ENCODE data around the gene THOC6. TPM values are rescaled to one million over a fixed set of nuclear protein-coding genes. Genes with fewer than 3 reads are reported as not detected.

The THOC6 gene
- total RNA-seq, 1 donor from 2014 or later, result 22.6 TPM

DNA sequence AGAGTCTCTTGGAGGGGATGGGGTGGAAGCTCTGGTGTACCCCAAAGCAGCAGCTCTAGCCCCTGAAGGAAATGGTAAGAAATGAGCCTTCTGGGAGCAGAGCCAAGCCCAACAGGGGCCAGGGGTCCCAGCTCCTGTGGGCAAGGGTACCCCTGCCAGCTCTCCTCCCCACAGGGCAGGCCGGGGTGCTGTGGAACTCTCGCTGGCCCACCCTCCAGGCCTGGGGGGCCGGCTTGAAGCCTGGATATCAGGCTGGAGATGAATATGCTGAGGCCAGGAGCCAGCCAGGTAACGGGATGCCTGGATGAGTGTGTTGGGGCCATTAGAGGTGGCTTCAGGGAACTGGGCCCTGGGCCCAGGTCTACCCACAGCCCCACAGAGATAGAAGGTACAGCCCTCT lies 23.3 kb upstream of the THOC6 start:
- Histone ChIP-seq H3K36me3 (no peaks in the 10 kb centered on the region), H3K9me3 (no peaks in the 10 kb centered on the region), H3K4me3 (no peak overlapping the region), H3K4me1 (peaks cover 5% of the 10 kb centered on the region), H3K27ac (no peak overlapping the region), H3K27me3 (no peaks in the 10 kb centered on the region)
- intact Hi-C loops (cut with DNase I), result no loop called here
- DNase-seq (ENCODE audit: extremely low spot score in 2 of 2), result no peak
- TF ChIP-seq POLR2A (IDR thresholded peaks at IDR 0.05), result no peak
- no peak for TF ChIP-seq POLR2AphosphoS5 (IDR thresholded peaks at IDR 0.05; ENCODE audit: insufficient read depth in 1 of 2, low read depth in 1 of 2)
- TF ChIP-seq, protein P1, sequence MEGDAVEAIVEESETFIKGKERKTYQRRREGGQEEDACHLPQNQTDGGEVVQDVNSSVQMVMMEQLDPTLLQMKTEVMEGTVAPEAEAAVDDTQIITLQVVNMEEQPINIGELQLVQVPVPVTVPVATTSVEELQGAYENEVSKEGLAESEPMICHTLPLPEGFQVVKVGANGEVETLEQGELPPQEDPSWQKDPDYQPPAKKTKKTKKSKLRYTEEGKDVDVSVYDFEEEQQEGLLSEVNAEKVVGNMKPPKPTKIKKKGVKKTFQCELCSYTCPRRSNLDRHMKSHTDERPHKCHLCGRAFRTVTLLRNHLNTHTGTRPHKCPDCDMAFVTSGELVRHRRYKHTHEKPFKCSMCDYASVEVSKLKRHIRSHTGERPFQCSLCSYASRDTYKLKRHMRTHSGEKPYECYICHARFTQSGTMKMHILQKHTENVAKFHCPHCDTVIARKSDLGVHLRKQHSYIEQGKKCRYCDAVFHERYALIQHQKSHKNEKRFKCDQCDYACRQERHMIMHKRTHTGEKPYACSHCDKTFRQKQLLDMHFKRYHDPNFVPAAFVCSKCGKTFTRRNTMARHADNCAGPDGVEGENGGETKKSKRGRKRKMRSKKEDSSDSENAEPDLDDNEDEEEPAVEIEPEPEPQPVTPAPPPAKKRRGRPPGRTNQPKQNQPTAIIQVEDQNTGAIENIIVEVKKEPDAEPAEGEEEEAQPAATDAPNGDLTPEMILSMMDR (IDR thresholded peaks at IDR 0.05), result no peak

- intact Hi-C loops (cut with DNase I), result no loop called here
- TF ChIP-seq POLR2AphosphoS5 (IDR thresholded peaks at IDR 0.05; ENCODE audit: insufficient read depth in 1 of 2, low read depth in 1 of 2), result no peak
- TF ChIP-seq, protein P1 (IDR thresholded peaks at IDR 0.05), result no peak
- no peak for TF ChIP-seq POLR2A (IDR thresholded peaks at IDR 0.05)
- Histone ChIP-seq H3K9me3 (no peaks in the 10 kb centered on the region), H3K4me1 (peaks cover 5% of the 10 kb centered on the region), H3K27ac (no peak overlapping the region), H3K36me3 (no peaks in the 10 kb centered on the region), H3K4me3 (no peak overlapping the region), H3K27me3 (no peaks in the 10 kb centered on the region)
- DNase-seq (ENCODE audit: extremely low spot score in 2 of 2), result no peak
Measured at GRCh38 chr16:3001316-3001715, 22.5 kb upstream of the THOC6 start.

DNA sequence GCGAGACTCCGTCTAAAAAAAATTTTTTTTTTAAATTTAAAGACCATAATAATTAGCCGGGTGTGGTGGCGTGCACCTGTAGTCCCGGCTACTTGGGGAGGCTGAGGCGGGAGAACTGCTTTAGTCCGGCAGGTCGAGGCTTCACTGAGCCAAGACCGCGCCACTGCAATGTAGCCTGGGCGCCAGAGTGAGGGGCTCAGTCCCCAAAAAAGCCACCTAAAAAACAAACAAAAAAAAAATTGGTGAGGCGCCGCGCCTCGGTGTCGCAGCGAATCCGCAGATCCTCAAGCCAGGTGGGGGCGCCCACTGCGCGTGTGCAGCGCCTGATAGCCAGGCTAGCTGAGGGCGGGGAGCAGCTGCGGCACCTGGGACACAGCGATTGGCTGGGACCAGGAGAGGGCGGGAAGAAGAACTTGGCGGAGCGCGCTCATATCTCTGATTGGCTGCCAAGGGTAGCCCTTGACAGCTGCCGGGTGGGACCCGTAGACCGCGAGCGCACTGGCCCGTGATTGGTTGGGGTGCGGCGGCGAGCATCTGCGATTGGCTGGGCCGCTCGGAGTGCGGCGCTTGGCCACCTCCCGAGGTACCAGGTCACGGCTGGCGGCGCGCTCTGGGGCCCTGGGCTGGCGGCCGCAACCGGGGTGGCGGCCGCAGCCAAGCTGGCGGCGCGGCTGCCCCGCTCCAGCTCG lies 20.1 kb upstream of the THOC6 start:
- H3K4me1 ChIP-seq, result peaks cover 8% of the 10 kb centered on the region
- no peak overlapping the region for H3K27ac ChIP-seq
- H3K27me3 ChIP-seq, result no peaks in the 10 kb centered on the region
- TF ChIP-seq, protein P1 (IDR thresholded peaks at IDR 0.05), result peak; percentile 17 to 68 (median 62)
- TF ChIP-seq POLR2A (IDR thresholded peaks at IDR 0.05) (no peak), POLR2AphosphoS5 (IDR thresholded peaks at IDR 0.05; ENCODE audit: insufficient read depth in 1 of 2, low read depth in 1 of 2) (peak; percentile 53 to 74)
- DNase-seq (ENCODE audit: extremely low spot score in 2 of 2), result peak in 1 of 2 donors; percentile 95
- peak overlapping the region in 1 of 2 donors; percentile 34 for H3K4me3 ChIP-seq
- no peaks in the 10 kb centered on the region for H3K36me3 ChIP-seq
- H3K9me3 ChIP-seq, result no peaks in the 10 kb centered on the region
- intact Hi-C loops (cut with DNase I), result no loop called here

DNA sequence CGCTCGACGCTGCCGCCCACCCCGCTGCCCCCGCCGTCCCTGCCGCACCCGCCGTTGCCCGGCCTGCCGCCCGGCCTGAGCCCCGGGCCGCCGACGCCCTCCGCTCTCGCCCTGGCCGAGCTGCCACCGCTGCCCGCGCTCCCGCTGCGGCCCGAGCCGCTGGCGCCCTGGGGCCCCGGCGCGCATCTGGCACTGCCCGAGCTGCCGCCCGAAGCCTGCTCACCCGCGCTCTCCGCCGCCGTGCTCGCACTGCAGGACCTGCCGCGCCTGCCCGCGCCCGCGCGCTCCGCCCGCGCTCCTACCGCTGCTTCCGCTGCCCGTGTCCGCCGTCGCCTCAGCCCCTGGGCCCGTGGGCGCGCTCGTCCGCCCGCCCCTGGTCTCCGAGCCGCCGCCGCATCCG lies 19.5 kb upstream of the THOC6 start:
- H3K27me3 ChIP-seq, result no peaks in the 10 kb centered on the region
- no peaks in the 10 kb centered on the region for H3K36me3 ChIP-seq
- peak overlapping the region in 1 of 2 donors; percentile 34 for H3K4me3 ChIP-seq
- peaks cover 8% of the 10 kb centered on the region for H3K4me1 ChIP-seq
- DNase-seq (ENCODE audit: extremely low spot score in 2 of 2), result no peak
- TF ChIP-seq POLR2AphosphoS5 (IDR thresholded peaks at IDR 0.05; ENCODE audit: insufficient read depth in 1 of 2, low read depth in 1 of 2) (no peak), POLR2A (IDR thresholded peaks at IDR 0.05) (no peak)
- TF ChIP-seq, protein P1 (IDR thresholded peaks at IDR 0.05), result no peak
- intact Hi-C loops (cut with DNase I), result no loop called here
- H3K27ac ChIP-seq, result no peak overlapping the region
- H3K9me3 ChIP-seq, result no peaks in the 10 kb centered on the region

DNA sequence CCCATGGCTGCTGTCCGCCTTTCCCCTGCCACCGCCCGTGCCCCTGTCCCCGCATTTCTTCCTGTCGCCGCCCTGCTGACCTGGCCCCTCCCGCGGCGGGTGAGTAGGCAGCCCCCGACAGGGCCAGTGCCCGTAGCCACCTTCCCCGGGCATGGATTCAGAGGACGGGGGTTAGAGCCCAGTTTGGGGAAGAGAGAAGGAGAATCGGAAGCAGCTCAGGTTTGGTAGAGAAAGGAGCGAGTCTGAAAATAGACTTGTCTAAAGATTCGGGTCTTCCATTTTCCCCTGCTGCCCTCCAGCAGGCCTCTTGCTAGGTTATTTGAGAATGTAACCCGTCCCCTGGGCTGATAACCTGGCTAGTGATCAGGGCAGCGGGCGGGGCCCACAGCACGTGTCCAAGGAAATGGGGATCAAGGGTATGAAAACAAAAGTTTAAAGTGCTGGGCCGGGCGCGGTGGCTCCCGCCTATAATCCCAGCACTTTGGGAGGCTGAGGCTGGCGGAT lies 19.0 kb upstream of the THOC6 start:
- Histone ChIP-seq H3K36me3 (no peaks in the 10 kb centered on the region), H3K27ac (no peak overlapping the region), H3K27me3 (no peaks in the 10 kb centered on the region), H3K4me3 (peak overlapping the region in 1 of 2 donors; percentile 10), H3K4me1 (peaks cover 8% of the 10 kb centered on the region), H3K9me3 (no peaks in the 10 kb centered on the region)
- no peak for DNase-seq (ENCODE audit: extremely low spot score in 2 of 2)
- TF ChIP-seq POLR2AphosphoS5 (IDR thresholded peaks at IDR 0.05; ENCODE audit: insufficient read depth in 1 of 2, low read depth in 1 of 2), result no peak
- TF ChIP-seq POLR2A (IDR thresholded peaks at IDR 0.05), result no peak
- TF ChIP-seq, protein P1 (IDR thresholded peaks at IDR 0.05), result no peak
- intact Hi-C loops (cut with DNase I), result no loop called here
